Breast epithelium (tissue), 3 donors: ENCODE data around the gene ANKH.

ENCODE experiments used
- CTCF ChIP-seq, 3 donors: fragments of 450-650 bp; IDR thresholded peaks; one replicate each; pipeline ENCODE4 v1.5.1; 2016 to 2017; ENCODE audit warnings: antibody characterized with exemption in 3 of 3, mild to moderate bottlenecking in 3 of 3, moderate library complexity in 3 of 3
- POLR2A ChIP-seq: fragments of 450-650 bp; IDR thresholded peaks from one replicate; pipeline ENCODE4 v1.6.1; 2016; ENCODE audit warnings: antibody characterized with exemption, mild to moderate bottlenecking, moderate library complexity

- TF ChIP-seq POLR2A (peak; percentile 75), CTCF (IDR thresholded peaks at IDR 0.05) (no peak)
These were observed 207.1 kb downstream of the ANKH start, which contains the start of gene OTULIN for GRCh38 chr5:14664270-14665100.
